Activated CD4-positive, alpha-beta T cell treated with anti-CD3 and anti-CD28 coated beads, Interleukin-2, amount 10 ng/mL, durations not matched to agents 24 days and 14 days (primary cell): ENCODE results near the gene CTIF. TPM values are rescaled to one million over a fixed set of nuclear protein-coding genes. Genes with fewer than 3 reads are reported as not detected.
A peak's percentile ranks its signal among the peaks of the same experiment; 100 is the strongest.

Source experiments
- DNase-seq: peaks from one replicate; pipeline ENCODE4 v3.0.0; 2022
- H3K27ac Mint-ChIP-seq: one replicate; pipeline ENCODE4 v1.8.0; 2022; ENCODE audit warnings: mild to moderate bottlenecking, mixed read lengths
- H3K27me3 Mint-ChIP-seq: one replicate; pipeline ENCODE4 v1.8.0; 2022; ENCODE audit warnings: mixed read lengths
- H3K36me3 Mint-ChIP-seq: one replicate; pipeline ENCODE4 v1.8.0; 2022; ENCODE audit warnings: low read depth, mild to moderate bottlenecking, mixed read lengths
- H3K4me1 Mint-ChIP-seq: one replicate; pipeline ENCODE4 v1.8.0; 2021; ENCODE audit warnings: mixed read lengths
- H3K4me3 Mint-ChIP-seq: one replicate; pipeline ENCODE4 v1.8.0; 2022; ENCODE audit warnings: mild to moderate bottlenecking, moderate library complexity, mixed read lengths
- H3K9me3 Mint-ChIP-seq: one replicate; pipeline ENCODE4 v1.8.0; 2021; ENCODE audit warnings: mixed read lengths
- intact Hi-C: fragments of 100-400 bp; cut with micrococcal nuclease; formaldehyde crosslinking; loops from one replicate; pipeline ENCODE4 v1.15.1; 2023
- total RNA-seq: library from RNA; stranded (reverse); gene quantifications from 2 replicates; pipeline ENCODE4 v1.2.3, GENCODE V29; 2022

The CTIF gene
- total RNA-seq, 1 donor from 2014 or later, result 9.5 TPM

GRCh38 chr18:48874233-48874632 lies 335.4 kb downstream of the CTIF start:
- intact Hi-C loops, result no loop called here
- Mint-ChIP-seq H3K36me3 (no peaks in the 10 kb centered on the region), H3K9me3 (no peaks in the 10 kb centered on the region), H3K27ac (no peak overlapping the region), H3K4me1 (peaks cover 21% of the 10 kb centered on the region), H3K4me3 (no peak overlapping the region), H3K27me3 (no peaks in the 10 kb centered on the region)
- no peak for DNase-seq

- no peak for DNase-seq
- Mint-ChIP-seq H3K27me3 (no peaks in the 10 kb centered on the region), H3K4me1 (peaks cover 17% of the 10 kb centered on the region), H3K4me3 (no peak overlapping the region), H3K27ac (no peak overlapping the region), H3K36me3 (no peaks in the 10 kb centered on the region), H3K9me3 (no peaks in the 10 kb centered on the region)
- intact Hi-C loops, result no loop called here
Measured at GRCh38 chr18:48874701-48875162, 335.9 kb downstream of the CTIF start.

GRCh38 chr18:48875314-48875941 lies 336.6 kb downstream of the CTIF start:
- no peaks in the 10 kb centered on the region for H3K36me3 Mint-ChIP-seq
- no peaks in the 10 kb centered on the region for H3K27me3 Mint-ChIP-seq
- DNase-seq, result no peak
- H3K4me3 Mint-ChIP-seq, result no peak overlapping the region
- intact Hi-C loops, result no loop called here
- H3K9me3 Mint-ChIP-seq, result peaks cover 3% of the 10 kb centered on the region
- no peak overlapping the region for H3K27ac Mint-ChIP-seq
- peaks cover 20% of the 10 kb centered on the region for H3K4me1 Mint-ChIP-seq

- H3K27ac Mint-ChIP-seq, result no peak overlapping the region
- H3K9me3 Mint-ChIP-seq, result peaks cover 3% of the 10 kb centered on the region
- intact Hi-C loops, result no loop called here
- no peak for DNase-seq
- H3K36me3 Mint-ChIP-seq, result no peaks in the 10 kb centered on the region
- no peaks in the 10 kb centered on the region for H3K27me3 Mint-ChIP-seq
- peaks cover 24% of the 10 kb centered on the region for H3K4me1 Mint-ChIP-seq
- no peak overlapping the region for H3K4me3 Mint-ChIP-seq
Measured at GRCh38 chr18:48875942-48876511, 337.2 kb downstream of the CTIF start.

- DNase-seq, result no peak
- Mint-ChIP-seq H3K27ac (no peak overlapping the region), H3K36me3 (no peaks in the 10 kb centered on the region), H3K4me3 (no peak overlapping the region), H3K4me1 (peaks cover 24% of the 10 kb centered on the region), H3K27me3 (no peaks in the 10 kb centered on the region), H3K9me3 (peaks cover 3% of the 10 kb centered on the region)
- intact Hi-C loops, result no loop called here
Measured at GRCh38 chr18:48876590-48876989, 337.8 kb downstream of the CTIF start.

- Mint-ChIP-seq H3K4me3 (no peak overlapping the region), H3K27me3 (no peaks in the 10 kb centered on the region), H3K27ac (no peak overlapping the region), H3K36me3 (no peaks in the 10 kb centered on the region), H3K4me1 (peaks cover 21% of the 10 kb centered on the region), H3K9me3 (peaks cover 3% of the 10 kb centered on the region)
- no peak for DNase-seq
- intact Hi-C loops, result no loop called here
Measured at GRCh38 chr18:48877941-48878340, 339.1 kb downstream of the CTIF start.

GRCh38 chr18:48878471-48878870 lies 339.6 kb downstream of the CTIF start:
- intact Hi-C loops, result no loop called here
- Mint-ChIP-seq H3K4me3 (no peak overlapping the region), H3K27ac (no peak overlapping the region), H3K36me3 (no peaks in the 10 kb centered on the region), H3K4me1 (peaks cover 17% of the 10 kb centered on the region), H3K27me3 (no peaks in the 10 kb centered on the region), H3K9me3 (peaks cover 3% of the 10 kb centered on the region)
- DNase-seq, result no peak

GRCh38 chr18:48879008-48879431 lies 340.2 kb downstream of the CTIF start:
- no peak overlapping the region for H3K4me3 Mint-ChIP-seq
- DNase-seq, result no peak
- H3K27ac Mint-ChIP-seq, result no peak overlapping the region
- H3K9me3 Mint-ChIP-seq, result peaks cover 3% of the 10 kb centered on the region
- peaks cover 15% of the 10 kb centered on the region for H3K4me1 Mint-ChIP-seq
- H3K27me3 Mint-ChIP-seq, result no peaks in the 10 kb centered on the region
- no peaks in the 10 kb centered on the region for H3K36me3 Mint-ChIP-seq
- intact Hi-C loops, result no loop called here

GRCh38 chr18:48880931-48881330 lies 342.1 kb downstream of the CTIF start:
- no peak overlapping the region for H3K4me3 Mint-ChIP-seq
- no peaks in the 10 kb centered on the region for H3K27me3 Mint-ChIP-seq
- intact Hi-C loops, result no loop called here
- no peaks in the 10 kb centered on the region for H3K36me3 Mint-ChIP-seq
- H3K4me1 Mint-ChIP-seq, result peaks cover 20% of the 10 kb centered on the region
- DNase-seq, result no peak
- peaks cover 3% of the 10 kb centered on the region for H3K9me3 Mint-ChIP-seq
- no peak overlapping the region for H3K27ac Mint-ChIP-seq

GRCh38 chr18:48882379-48882778 lies 343.5 kb downstream of the CTIF start:
- H3K27me3 Mint-ChIP-seq, result no peaks in the 10 kb centered on the region
- H3K4me1 Mint-ChIP-seq, result peaks cover 20% of the 10 kb centered on the region
- H3K36me3 Mint-ChIP-seq, result no peaks in the 10 kb centered on the region
- no peak for DNase-seq
- no peak overlapping the region for H3K27ac Mint-ChIP-seq
- H3K9me3 Mint-ChIP-seq, result peaks cover 3% of the 10 kb centered on the region
- intact Hi-C loops, result no loop called here
- no peak overlapping the region for H3K4me3 Mint-ChIP-seq

- no peak for DNase-seq
- intact Hi-C loops, result no loop called here
- no peak overlapping the region for H3K27ac Mint-ChIP-seq
Measured at GRCh38 chr18:48884306-48884705, 345.5 kb downstream of the CTIF start.

GRCh38 chr18:48884771-48885170 lies 345.9 kb downstream of the CTIF start:
- intact Hi-C loops, result no loop called here
- Mint-ChIP-seq H3K36me3 (no peaks in the 10 kb centered on the region), H3K27me3 (no peaks in the 10 kb centered on the region), H3K4me1 (peaks cover 15% of the 10 kb centered on the region), H3K4me3 (no peak overlapping the region), H3K9me3 (peaks cover 3% of the 10 kb centered on the region), H3K27ac (no peak overlapping the region)
- DNase-seq, result no peak

More at GRCh38 chr18:48884306-48884705, 345.5 kb downstream of the CTIF start:
- H3K4me3 Mint-ChIP-seq, result no peak overlapping the region
- peaks cover 15% of the 10 kb centered on the region for H3K4me1 Mint-ChIP-seq
- H3K36me3 Mint-ChIP-seq, result no peaks in the 10 kb centered on the region
- no peaks in the 10 kb centered on the region for H3K27me3 Mint-ChIP-seq
- H3K9me3 Mint-ChIP-seq, result peaks cover 3% of the 10 kb centered on the region

- H3K27ac Mint-ChIP-seq, result no peak overlapping the region
- peaks cover 10% of the 10 kb centered on the region for H3K4me1 Mint-ChIP-seq
- no peaks in the 10 kb centered on the region for H3K36me3 Mint-ChIP-seq
- H3K4me3 Mint-ChIP-seq, result no peak overlapping the region
- no peak for DNase-seq
- intact Hi-C loops, result no loop called here
- no peaks in the 10 kb centered on the region for H3K27me3 Mint-ChIP-seq
- no peaks in the 10 kb centered on the region for H3K9me3 Mint-ChIP-seq
Measured at GRCh38 chr18:48885266-48885923, 346.6 kb downstream of the CTIF start.

GRCh38 chr18:48885924-48886400 lies 347.1 kb downstream of the CTIF start:
- H3K36me3 Mint-ChIP-seq, result no peaks in the 10 kb centered on the region
- H3K4me1 Mint-ChIP-seq, result peaks cover 6% of the 10 kb centered on the region
- peak overlapping the region; percentile 58 for H3K27ac Mint-ChIP-seq
- H3K4me3 Mint-ChIP-seq, result no peak overlapping the region
- no peaks in the 10 kb centered on the region for H3K27me3 Mint-ChIP-seq
- DNase-seq, result no peak
- H3K9me3 Mint-ChIP-seq, result no peaks in the 10 kb centered on the region
- intact Hi-C loops, result no loop called here
